ENCODE measurements around the gene LRMDA.

LRMDA gene

GRCh38 chr10:75640381-75640780 lies 209.0 kb downstream of the LRMDA start:
- TF ChIP-seq RAD21 (IDR thresholded peaks at IDR 0.05; ENCODE audit: low read depth) (no peak), ZBTB7A (IDR thresholded peaks at IDR 0.05; ENCODE audit: low read depth) (no peak), CREB1 (IDR thresholded peaks at IDR 0.05; ENCODE audit: low read depth) (no peak), TAF1 (IDR thresholded peaks at IDR 0.05; ENCODE audit: low read depth) (no peak), USF1 (IDR thresholded peaks at IDR 0.05) (no peak), REST (IDR thresholded peaks at IDR 0.05; ENCODE audit: low read depth) (no peak), TCF12 (IDR thresholded peaks at IDR 0.05; ENCODE audit: low read depth) (no peak), MAX (IDR thresholded peaks at IDR 0.05) (no peak), TEAD4 (IDR thresholded peaks at IDR 0.05) (no peak), CEBPB (IDR thresholded peaks at IDR 0.05) (no peak), EGR1 (IDR thresholded peaks at IDR 0.05) (no peak), EP300 (IDR thresholded peaks at IDR 0.05; ENCODE audit: borderline replicate concordance) (no peak), FOXM1 (IDR thresholded peaks at IDR 0.05; ENCODE audit: borderline replicate concordance, low read depth) (no peak), YY1 (IDR thresholded peaks at IDR 0.05; ENCODE audit: low read depth) (no peak), NFIC (IDR thresholded peaks at IDR 0.05) (no peak)

- TF ChIP-seq RAD21 (IDR thresholded peaks at IDR 0.05; ENCODE audit: low read depth) (no peak), REST (IDR thresholded peaks at IDR 0.05; ENCODE audit: low read depth) (no peak), TEAD4 (IDR thresholded peaks at IDR 0.05) (no peak), FOXM1 (IDR thresholded peaks at IDR 0.05; ENCODE audit: borderline replicate concordance, low read depth) (no peak), TCF12 (IDR thresholded peaks at IDR 0.05; ENCODE audit: low read depth) (no peak), YY1 (IDR thresholded peaks at IDR 0.05; ENCODE audit: low read depth) (no peak), EP300 (IDR thresholded peaks at IDR 0.05; ENCODE audit: borderline replicate concordance) (no peak), MAX (IDR thresholded peaks at IDR 0.05) (no peak), CEBPB (IDR thresholded peaks at IDR 0.05) (no peak)
These were observed 209.4 kb downstream of the LRMDA start for GRCh38 chr10:75640803-75641202.

GRCh38 chr10:75643405-75643804 lies 212.0 kb downstream of the LRMDA start:
- TF ChIP-seq TAF1 (IDR thresholded peaks at IDR 0.05; ENCODE audit: low read depth) (no peak), EP300 (IDR thresholded peaks at IDR 0.05; ENCODE audit: borderline replicate concordance) (no peak), ZBTB7A (IDR thresholded peaks at IDR 0.05; ENCODE audit: low read depth) (no peak), NFIC (IDR thresholded peaks at IDR 0.05) (no peak), CREB1 (IDR thresholded peaks at IDR 0.05; ENCODE audit: low read depth) (no peak), YY1 (IDR thresholded peaks at IDR 0.05; ENCODE audit: low read depth) (no peak), RAD21 (IDR thresholded peaks at IDR 0.05; ENCODE audit: low read depth) (no peak), REST (IDR thresholded peaks at IDR 0.05; ENCODE audit: low read depth) (no peak), CEBPB (IDR thresholded peaks at IDR 0.05) (no peak)

- TF ChIP-seq TEAD4 (IDR thresholded peaks at IDR 0.05): no peak
- no peak for TF ChIP-seq RAD21 (IDR thresholded peaks at IDR 0.05; ENCODE audit: low read depth)
- no peak for TF ChIP-seq TCF12 (IDR thresholded peaks at IDR 0.05; ENCODE audit: low read depth)
- no peak for TF ChIP-seq YY1 (IDR thresholded peaks at IDR 0.05; ENCODE audit: low read depth)
- TF ChIP-seq TAF1 (IDR thresholded peaks at IDR 0.05; ENCODE audit: low read depth): no peak
- no peak for TF ChIP-seq MAX (IDR thresholded peaks at IDR 0.05)
- no peak for TF ChIP-seq ZBTB7A (IDR thresholded peaks at IDR 0.05; ENCODE audit: low read depth)
- TF ChIP-seq EGR1 (IDR thresholded peaks at IDR 0.05): no peak
These were observed 212.7 kb downstream of the LRMDA start for GRCh38 chr10:75643944-75644692.

Data from Ishikawa (cell line).